AG09319 (cell line): ENCODE data around the gene SRBD1.

Experiments
- DNase-seq: peaks from one replicate; pipeline ENCODE4 v3.0.0-alpha.2; 2010; ENCODE audit warnings: low read depth; ENCODE audit errors: extremely low read depth
- TF ChIP-seq, protein P1 (sequence below): IDR thresholded peaks from 2 replicates; pipeline ENCODE4 v1.5.1; 2011; ENCODE audit warnings: low read depth, mild to moderate bottlenecking, inconsistent platforms, low read length, moderate library complexity

SRBD1 gene

DNA sequence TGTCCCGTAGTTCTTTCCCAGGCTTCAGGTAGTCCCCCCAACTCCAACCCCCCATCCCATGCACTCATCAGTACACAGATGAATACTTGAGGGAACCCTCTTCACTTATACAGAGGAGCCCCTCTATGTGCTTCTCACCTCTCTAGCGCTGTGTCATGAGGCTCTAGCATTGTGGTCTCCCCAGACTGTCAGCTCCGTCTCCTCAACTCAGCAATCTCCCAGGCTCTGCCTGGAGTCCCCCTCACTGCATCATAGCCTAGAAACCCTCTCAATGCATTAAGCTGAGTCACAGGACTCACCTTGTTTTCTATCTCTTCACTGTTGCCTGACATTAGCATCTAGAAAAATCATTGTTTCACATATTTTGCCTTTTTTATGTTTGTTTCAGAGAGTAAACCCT, 20.3 kb upstream of the SRBD1 start:
- TF ChIP-seq, protein P1, sequence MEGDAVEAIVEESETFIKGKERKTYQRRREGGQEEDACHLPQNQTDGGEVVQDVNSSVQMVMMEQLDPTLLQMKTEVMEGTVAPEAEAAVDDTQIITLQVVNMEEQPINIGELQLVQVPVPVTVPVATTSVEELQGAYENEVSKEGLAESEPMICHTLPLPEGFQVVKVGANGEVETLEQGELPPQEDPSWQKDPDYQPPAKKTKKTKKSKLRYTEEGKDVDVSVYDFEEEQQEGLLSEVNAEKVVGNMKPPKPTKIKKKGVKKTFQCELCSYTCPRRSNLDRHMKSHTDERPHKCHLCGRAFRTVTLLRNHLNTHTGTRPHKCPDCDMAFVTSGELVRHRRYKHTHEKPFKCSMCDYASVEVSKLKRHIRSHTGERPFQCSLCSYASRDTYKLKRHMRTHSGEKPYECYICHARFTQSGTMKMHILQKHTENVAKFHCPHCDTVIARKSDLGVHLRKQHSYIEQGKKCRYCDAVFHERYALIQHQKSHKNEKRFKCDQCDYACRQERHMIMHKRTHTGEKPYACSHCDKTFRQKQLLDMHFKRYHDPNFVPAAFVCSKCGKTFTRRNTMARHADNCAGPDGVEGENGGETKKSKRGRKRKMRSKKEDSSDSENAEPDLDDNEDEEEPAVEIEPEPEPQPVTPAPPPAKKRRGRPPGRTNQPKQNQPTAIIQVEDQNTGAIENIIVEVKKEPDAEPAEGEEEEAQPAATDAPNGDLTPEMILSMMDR = no peak
- no peak for DNase-seq

DNA sequence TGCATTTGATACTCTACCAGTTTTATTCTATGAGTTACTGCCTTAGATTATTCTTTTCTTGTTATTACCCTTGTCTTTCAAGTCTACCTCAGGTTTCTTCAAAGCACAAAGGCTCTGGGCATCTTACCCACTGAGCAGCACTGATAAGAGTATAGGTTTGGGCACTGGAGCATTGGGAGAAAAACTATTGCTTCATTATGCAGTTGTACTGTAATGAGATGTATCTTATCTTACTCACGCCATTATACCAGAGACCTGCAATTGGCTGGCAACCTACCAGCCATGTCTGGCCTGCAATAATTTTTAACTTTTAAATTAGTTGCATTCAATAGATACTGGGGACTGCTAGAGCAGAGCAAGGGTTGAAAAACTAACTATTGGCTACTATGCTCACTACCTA, 18.9 kb upstream of the SRBD1 start:
- TF ChIP-seq, protein P1 = no peak
- DNase-seq = no peak

DNA sequence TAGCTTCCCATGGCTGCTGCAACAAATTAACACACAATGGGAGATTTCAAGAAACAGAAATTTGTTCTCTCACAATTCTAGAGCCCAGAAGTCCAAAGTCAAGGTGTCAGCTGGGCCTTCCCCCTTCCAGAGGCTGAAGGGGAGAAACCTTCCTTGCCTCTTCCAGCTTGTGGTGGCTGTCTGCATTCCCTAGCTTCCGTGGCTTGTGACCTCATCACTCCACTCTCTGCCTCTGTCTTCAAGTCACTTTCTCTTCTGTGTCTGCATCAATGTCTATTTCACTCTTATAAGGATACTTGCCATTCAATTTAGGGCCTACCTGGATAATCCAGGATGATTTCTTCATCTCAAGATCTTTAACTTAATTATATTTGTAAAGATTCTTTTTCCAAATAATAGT, 16.8 kb upstream of the SRBD1 start:
- no peak for DNase-seq
- TF ChIP-seq, protein P1 = no peak

DNA sequence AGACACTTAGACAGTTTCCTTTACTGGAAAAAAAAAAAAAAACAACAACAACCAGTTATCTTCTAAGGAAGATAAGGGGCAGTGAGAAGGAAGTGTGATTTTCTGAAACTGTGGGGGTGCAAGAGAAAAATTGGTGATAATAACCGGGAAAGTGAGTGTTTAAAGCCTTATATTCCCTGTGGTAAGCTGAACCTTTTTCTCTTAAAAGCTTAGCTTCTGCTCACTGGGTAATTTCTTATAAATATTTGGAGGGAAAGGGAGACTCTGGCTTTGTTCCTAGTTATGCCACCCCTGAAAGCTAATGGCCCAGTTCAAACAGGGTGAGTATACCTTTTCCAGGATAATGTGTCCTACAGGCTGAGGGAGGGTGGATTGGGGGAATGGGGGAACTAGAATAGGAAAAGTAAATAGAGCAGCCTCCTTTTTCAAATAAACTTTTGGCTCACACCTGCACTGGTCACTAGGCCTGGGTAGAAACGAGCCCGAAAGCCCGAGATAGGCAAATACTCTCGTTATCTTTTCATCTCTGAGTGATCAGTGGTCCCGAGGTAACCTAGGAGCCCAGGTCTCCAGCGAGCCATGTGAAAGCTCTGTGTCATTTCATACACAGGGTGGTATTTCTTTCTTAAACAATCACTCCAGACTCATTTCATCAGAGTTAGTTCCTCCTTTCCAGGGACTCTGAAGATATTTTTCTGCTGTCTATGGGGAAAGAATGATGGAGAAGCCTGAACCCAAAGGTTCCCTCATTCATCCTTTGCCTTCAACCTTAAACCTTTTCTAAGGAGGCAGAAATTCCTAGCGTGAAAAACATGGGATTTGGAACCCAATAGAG, 15.5 kb upstream of the SRBD1 start:
- TF ChIP-seq, protein P1 = no peak
- DNase-seq = no peak

DNA sequence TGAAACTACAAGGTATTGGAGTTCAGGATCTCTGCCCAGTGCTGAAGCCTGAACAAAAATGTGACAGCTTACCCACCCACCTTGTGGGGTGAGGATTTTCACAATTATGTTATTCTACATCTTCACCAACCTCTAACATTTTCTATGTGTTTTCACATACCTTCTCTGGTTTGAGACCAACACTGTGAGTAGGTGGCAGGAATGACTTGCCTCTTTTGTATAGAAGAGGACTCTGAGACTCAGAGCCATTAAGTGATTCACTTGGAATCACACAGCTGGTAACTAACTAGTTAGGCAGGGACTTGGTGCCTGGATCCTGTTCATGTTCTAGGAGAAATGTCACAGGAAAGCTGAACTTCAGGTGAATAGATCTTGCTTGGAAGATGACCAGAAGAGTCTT, 14.8 kb upstream of the SRBD1 start:
- TF ChIP-seq, protein P1 = no peak
- no peak for DNase-seq

DNA sequence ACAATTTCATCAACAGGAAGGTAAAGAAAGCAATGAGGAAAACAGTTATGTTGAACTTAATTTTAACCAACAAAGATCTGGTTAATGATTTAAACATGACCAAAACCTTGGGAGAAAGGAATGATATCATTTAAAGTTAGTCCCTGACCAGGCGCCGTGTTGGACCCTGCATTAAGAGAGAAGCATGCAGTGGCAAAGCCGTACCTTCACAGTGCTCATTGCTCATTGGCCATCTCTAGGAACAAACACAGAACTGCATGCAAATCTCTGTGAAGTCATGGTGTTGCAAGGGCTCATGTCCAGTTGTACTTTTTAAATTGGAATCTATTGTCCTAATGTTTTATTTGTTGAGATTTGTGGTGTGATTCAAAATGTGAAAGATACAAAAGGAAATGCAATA, 12.0 kb upstream of the SRBD1 start:
- TF ChIP-seq, protein P1 = no peak
- DNase-seq = no peak

DNA sequence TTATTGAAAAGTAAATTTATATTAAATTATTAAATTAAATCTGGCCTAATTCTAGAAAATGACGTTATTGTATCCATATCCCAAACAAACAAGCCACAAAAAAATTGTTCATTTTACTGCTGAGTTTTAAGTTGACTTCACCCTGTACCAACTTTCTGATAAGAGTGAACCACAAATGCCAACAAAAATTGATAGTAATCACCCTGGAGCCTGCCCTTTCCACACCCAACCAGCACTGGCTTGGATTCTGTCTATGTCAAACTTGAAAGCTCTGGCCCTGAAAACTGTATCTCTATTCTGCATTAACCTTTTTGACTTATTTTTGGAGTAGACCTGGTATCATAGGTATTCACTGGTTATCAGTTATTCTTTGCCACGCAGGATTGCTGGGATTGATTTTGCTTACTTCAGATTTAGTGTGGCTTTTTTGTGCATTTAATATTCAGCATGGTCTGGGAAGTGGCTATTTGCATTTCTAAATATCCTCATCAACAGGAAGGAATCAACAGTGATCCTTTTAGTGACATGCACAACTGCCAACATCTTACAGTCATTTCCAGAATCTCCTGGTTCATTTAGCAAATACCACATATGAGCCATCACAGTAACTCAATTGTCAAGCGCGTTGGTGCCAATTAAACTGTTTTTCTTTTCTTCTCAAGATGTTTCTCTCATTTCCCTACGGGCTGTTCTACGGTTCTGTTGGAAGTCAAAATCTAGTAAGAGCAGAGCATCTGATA, 11.4 kb upstream of the SRBD1 start:
- DNase-seq = no peak
- TF ChIP-seq, protein P1 = no peak
